AG10803 (cell line): ENCODE results near the gene BTNL3.

Source experiments
- DNase-seq: peaks from one replicate; pipeline ENCODE4 v3.0.0; 2010; ENCODE audit warnings: low read depth
- H3K4me3 ChIP-seq: 2 replicates; pipeline ENCODE4 v1.5.1; 2011; ENCODE audit warnings: mild to moderate bottlenecking, low read length, control low read depth
- CTCF ChIP-seq: conservative IDR thresholded peaks from 2 replicates; pipeline ENCODE4 v1.5.1; 2011; ENCODE audit warnings: mild to moderate bottlenecking, low read length, control low read depth, inconsistent platforms

BTNL3 gene

DNA sequence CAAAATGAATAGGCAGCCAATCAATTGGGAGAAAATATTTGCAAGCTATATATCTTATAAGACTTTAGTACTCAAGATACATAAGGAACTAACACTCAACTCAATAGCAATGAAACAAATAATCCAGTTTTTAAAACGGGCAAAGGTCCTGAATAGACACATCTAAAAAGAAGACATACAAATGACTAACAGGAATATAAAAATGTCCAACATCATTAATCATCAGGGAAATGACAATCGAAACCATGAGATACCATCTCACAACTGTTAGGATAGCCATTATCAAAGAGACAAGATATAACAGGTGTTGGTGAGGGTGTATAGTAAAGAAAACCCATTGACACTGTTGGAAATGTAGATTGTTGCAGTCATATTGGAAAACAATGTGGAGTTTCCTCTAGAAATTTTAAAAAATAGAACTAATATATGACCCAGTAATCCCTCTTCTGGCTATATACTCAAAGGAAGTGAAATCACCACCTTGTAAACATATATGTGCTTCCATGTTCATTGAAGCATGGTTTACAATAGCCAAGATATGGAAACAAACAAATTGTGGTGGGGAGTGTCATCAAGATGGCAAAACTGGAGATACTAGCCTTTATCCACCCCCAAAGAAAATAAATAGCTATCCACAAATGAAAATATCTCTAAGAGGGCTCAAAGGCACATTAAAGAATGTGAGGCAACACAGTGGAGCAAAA, 13.9 kb upstream of the BTNL3 start:
- H3K4me3 ChIP-seq: no peak overlapping the region
- TF ChIP-seq CTCF: no peak
- DNase-seq: no peak

GRCh38 chr5:180975338-180975737, 13.3 kb upstream of the BTNL3 start:
- H3K4me3 ChIP-seq: no peak overlapping the region
- no peak for DNase-seq
- TF ChIP-seq CTCF: no peak

DNA sequence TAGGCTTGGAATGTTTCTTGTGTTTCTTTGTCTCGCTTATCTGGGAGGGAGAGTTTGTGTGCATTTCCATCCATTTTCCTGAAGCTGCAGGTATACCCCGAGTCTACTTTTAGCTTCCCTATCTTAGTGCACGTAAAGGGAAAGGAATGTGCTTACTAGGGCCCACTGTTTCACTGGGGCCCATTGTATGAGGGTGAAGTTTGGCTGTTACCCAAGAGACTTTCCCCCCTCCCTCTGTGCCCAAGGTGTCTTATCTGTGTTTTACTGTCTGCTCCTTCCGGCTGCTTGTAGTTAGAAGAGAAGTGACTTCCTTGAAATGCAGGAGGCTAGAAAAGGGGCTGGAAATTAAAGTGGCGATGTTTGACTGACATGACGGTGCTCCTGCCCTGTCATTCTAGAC, 12.1 kb upstream of the BTNL3 start:
- TF ChIP-seq CTCF: no peak
- no peak for DNase-seq
- H3K4me3 ChIP-seq: no peak overlapping the region

GRCh38 chr5:180977852-180978251, 10.8 kb upstream of the BTNL3 start:
- TF ChIP-seq CTCF: no peak
- no peak for DNase-seq
- no peak overlapping the region for H3K4me3 ChIP-seq

- DNase-seq: no peak
- TF ChIP-seq CTCF: no peak
- no peak overlapping the region for H3K4me3 ChIP-seq
These were observed 6.5 kb upstream of the BTNL3 start for GRCh38 chr5:180982008-180982741.

- no peak for DNase-seq
- no peak overlapping the region for H3K4me3 ChIP-seq
- no peak for TF ChIP-seq CTCF
These were observed 630 bp upstream of the BTNL3 start for GRCh38 chr5:180988016-180988415.
